ENCODE measurements around the gene HDAC4. TPM values are rescaled to one million over a fixed set of nuclear protein-coding genes. Genes with fewer than 3 reads are reported as not detected.

Gene HDAC4
- total RNA-seq, 2 experiments from 2014 or later: 32.0 to 35.6 TPM

DNA sequence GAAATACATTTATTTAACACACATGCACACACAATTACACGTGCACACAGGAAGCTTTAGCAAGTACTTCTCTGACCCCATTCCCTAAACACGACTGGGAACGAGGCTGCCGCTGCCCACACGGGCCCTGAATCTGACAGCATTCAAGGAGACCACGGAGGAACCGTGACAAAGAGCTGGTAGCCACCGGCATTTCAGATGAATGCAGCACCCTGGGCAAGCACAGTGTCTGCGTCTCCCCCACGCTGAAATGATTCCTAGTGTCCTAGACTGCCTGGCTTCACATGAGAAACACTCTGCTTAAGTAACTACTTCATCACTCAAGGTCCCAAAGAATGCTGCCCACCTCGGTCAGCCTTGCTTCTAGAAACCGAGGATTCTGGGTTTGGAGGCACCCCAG lies 95.0 kb downstream of the HDAC4 start:
- no peaks in the 10 kb centered on the region for H3K27me3 Mint-ChIP-seq (ENCODE audit: low read depth)
- no peak for DNase-seq
- intact Hi-C loops (cut with micrococcal nuclease): no loop called here
- H3K27ac Mint-ChIP-seq: no peak overlapping the region
- CTCF ChIA-PET: no interaction called here
- H3K9me3 Mint-ChIP-seq: no peaks in the 10 kb centered on the region
- H3K4me1 Mint-ChIP-seq (ENCODE audit: low read depth): peaks cover 35% of the 10 kb centered on the region
- no peak overlapping the region for H3K4me3 Mint-ChIP-seq
- no peaks in the 10 kb centered on the region for H3K36me3 Mint-ChIP-seq (ENCODE audit: low read depth)

DNA sequence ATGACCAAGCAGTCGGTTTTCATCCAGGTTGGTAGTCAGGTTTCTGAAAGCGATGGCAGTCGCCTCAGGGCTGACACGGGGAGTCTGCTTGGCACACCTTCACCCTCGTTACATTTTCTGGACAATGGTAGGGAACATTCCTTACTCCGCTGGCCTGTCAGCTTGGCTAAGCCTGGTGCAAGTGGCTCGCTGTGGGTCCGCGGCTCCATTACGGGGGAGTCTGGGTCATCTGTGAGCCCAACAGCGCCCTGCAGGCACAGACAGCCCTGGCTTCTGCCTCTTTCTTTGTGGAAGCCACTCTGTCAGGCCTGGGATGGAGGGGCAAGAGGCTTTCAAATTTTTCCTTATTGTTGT lies 95.6 kb downstream of the HDAC4 start:
- no peak for DNase-seq
- peaks cover 35% of the 10 kb centered on the region for H3K4me1 Mint-ChIP-seq (ENCODE audit: low read depth)
- H3K27me3 Mint-ChIP-seq (ENCODE audit: low read depth): no peaks in the 10 kb centered on the region
- H3K36me3 Mint-ChIP-seq (ENCODE audit: low read depth): no peaks in the 10 kb centered on the region
- no peaks in the 10 kb centered on the region for H3K9me3 Mint-ChIP-seq
- no peak overlapping the region for H3K4me3 Mint-ChIP-seq
- CTCF ChIA-PET: interaction anchor here (1.7 kb wide), 1 partner anchor 38 kb away, joined by 8 read pairs; no protein-coding TSS in a partner anchor
- intact Hi-C loops (cut with micrococcal nuclease): no loop called here
- H3K27ac Mint-ChIP-seq: no peak overlapping the region

DNA sequence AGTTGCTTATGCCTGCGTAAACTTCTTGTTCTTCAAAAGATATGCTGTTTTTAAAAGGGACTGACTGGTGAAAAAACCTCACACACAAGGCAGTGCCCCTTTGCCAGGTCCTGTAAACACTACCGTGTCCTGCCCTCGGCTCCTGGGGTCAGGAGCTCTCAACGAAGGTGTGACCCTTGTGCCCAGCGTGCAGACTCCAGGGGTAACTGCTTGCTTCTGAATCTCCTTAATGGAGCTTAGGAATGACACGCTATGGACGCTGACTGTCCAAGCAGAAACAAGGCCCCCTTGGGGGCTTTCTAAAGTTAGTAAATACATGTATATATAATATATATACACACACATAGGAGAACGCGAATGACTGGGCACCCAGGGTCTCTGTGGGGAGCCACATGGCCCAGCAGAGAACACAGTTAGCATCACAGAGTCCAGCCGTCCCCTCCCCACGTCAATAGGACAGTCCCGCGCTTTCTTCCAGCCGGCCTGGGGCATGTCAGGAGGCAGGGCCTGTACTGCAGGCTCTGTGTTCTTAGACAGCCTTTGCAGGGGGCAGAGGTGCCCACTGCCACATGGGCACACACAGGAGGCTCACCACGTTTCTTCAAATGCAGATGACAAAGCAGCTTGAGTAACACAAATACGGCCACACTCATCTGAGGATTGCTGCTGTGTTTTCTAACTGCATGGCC lies 96.1 kb downstream of the HDAC4 start:
- DNase-seq: no peak
- intact Hi-C loops (cut with micrococcal nuclease): loop anchor here (1.0 kb wide), 2 partner anchors 10 to 15 kb away; no protein-coding TSS in a partner anchor
- H3K27me3 Mint-ChIP-seq (ENCODE audit: low read depth): no peaks in the 10 kb centered on the region
- H3K36me3 Mint-ChIP-seq (ENCODE audit: low read depth): no peaks in the 10 kb centered on the region
- peaks cover 35% of the 10 kb centered on the region for H3K4me1 Mint-ChIP-seq (ENCODE audit: low read depth)
- H3K9me3 Mint-ChIP-seq: no peaks in the 10 kb centered on the region
- no peak overlapping the region for H3K27ac Mint-ChIP-seq
- no peak overlapping the region for H3K4me3 Mint-ChIP-seq
- CTCF ChIA-PET: interaction anchor here (0.7 to 2.5 kb wide), 6 partner anchors 34 to 162 kb away, joined by 3 to 8 read pairs (median 4); no protein-coding TSS in a partner anchor

DNA sequence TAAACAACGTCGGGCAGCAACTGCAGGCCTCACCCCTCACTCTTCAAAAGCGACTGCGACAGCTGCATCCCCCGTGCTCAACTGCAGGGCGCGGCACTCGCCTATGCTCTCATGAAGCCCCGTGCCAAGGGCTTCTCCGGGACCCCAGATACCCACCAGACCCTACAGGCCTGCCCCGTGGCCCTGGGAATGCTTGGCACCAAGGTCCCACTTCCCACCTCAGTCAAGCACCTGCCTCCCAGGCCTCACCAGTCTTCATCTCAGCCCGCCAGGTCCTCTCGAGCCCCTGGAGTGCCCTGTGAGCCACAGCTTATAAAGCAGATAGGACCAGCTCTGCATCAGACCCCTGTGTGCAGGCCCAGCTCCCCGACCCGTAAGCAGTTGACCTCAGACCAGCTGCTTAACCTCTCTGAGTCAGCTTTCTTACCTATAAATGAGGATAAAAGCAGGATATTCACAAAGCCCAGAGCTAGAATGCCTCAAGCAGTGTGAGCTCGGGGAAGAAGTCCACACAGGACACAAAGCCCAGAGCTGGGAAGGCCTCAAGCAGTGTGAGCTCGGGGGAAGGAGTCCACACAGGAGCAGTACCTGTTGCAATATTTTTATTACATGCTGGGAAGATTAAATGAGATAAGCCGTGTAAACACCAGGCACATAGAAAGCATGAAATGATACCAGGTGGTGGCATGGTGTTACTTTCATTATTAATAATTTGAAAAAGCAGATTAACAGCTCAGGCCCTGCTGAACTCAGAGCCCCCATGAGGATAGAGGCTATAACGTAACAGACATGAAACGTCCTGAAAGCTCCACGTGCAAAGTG lies 96.9 kb downstream of the HDAC4 start:
- intact Hi-C loops (cut with micrococcal nuclease): loop anchor here (1.0 kb wide), 2 partner anchors 10 to 15 kb away; no protein-coding TSS in a partner anchor
- Mint-ChIP-seq H3K27me3 (ENCODE audit: low read depth) (no peaks in the 10 kb centered on the region), H3K27ac (no peak overlapping the region), H3K9me3 (no peaks in the 10 kb centered on the region), H3K4me1 (ENCODE audit: low read depth) (peaks cover 40% of the 10 kb centered on the region), H3K36me3 (ENCODE audit: low read depth) (no peaks in the 10 kb centered on the region), H3K4me3 (no peak overlapping the region)
- peak; percentile 50 for DNase-seq
- CTCF ChIA-PET: interaction anchor here (0.6 to 2.5 kb wide), 8 partner anchors 34 to 161 kb away, joined by 3 to 8 read pairs (median 4); no protein-coding TSS in a partner anchor

DNA sequence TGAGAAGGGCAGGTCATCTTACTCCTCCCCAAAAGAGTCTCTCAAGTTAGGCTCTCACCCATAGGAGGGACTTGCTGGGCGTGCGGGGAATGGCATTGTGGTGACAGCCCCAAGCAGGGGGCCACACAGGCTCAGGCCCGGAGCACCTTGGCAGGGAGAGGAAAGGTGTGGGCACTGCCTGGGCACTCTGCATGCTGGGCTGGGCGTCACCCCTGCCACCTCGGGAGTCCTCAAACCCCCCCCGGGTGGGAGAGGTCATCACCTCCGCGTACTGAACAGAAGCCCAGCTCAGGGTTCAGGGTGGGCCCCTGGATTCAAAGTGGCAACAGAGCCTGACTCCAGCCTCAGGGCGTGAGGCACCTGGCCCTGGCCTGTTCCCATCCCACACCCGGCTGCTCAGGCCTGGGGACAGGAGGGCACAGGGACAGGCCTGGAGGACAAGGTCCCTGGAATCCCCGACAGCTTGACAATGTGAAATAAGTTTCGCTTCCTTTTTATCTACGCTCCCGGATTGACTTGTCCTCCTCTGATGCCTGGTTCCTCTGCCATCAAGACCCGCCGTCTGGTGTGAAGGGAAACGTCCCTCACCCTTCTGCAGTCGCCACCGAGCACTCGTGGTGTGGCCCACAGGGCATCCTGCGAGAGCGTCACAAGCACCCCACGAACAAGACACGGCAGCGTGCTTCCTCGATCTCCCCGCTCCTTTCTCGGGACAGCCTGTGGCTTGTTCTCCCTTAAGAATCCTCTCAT lies 97.8 kb downstream of the HDAC4 start:
- H3K27ac Mint-ChIP-seq: no peak overlapping the region
- H3K4me1 Mint-ChIP-seq (ENCODE audit: low read depth): peaks cover 48% of the 10 kb centered on the region
- peak; percentile 19 for DNase-seq
- H3K27me3 Mint-ChIP-seq (ENCODE audit: low read depth): no peaks in the 10 kb centered on the region
- intact Hi-C loops (cut with micrococcal nuclease): no loop called here
- H3K4me3 Mint-ChIP-seq: no peak overlapping the region
- H3K36me3 Mint-ChIP-seq (ENCODE audit: low read depth): no peaks in the 10 kb centered on the region
- H3K9me3 Mint-ChIP-seq: no peaks in the 10 kb centered on the region
- CTCF ChIA-PET: interaction anchor here (0.6 to 2.5 kb wide), 4 partner anchors 35 to 154 kb away, joined by 3 to 8 read pairs (median 6); no protein-coding TSS in a partner anchor

DNA sequence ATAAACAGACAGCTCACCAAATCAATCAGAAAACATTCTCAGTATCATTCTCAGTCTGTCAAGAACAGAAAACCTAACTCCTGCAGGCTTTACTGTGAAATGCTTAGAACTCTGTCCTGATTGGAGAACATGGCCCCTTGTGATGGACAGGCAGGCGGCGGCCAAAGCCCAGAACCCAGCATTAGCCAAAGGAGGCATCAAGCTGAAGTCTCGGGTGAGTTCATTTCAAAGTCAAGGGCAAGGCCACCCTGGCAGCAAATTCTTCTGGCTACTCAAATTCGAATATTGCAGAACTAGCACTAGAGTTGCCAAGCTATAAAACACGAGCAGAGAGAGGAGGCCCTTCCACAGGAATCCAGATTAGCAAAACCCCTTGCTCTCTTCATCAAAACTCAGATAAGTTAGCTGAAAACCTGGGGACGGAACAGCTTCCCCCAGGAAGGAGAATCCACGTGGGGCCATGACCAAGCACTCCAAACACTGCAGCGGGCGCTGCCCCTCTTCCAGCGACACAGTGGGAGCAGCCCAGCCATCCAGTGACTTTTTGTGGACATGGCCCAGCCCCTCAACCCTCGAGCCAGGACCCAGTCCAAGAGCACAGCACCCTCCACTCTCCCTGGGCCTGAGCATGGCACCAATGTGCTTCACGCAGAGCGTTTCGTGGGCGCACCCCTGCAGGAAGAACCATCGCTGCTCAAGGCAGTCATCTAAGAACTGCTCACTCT lies 98.6 kb downstream of the HDAC4 start:
- H3K36me3 Mint-ChIP-seq (ENCODE audit: low read depth): no peaks in the 10 kb centered on the region
- no peaks in the 10 kb centered on the region for H3K27me3 Mint-ChIP-seq (ENCODE audit: low read depth)
- no peak overlapping the region for H3K27ac Mint-ChIP-seq
- H3K4me1 Mint-ChIP-seq (ENCODE audit: low read depth): peaks cover 55% of the 10 kb centered on the region
- H3K4me3 Mint-ChIP-seq: no peak overlapping the region
- intact Hi-C loops (cut with micrococcal nuclease): no loop called here
- no peak for DNase-seq
- H3K9me3 Mint-ChIP-seq: no peaks in the 10 kb centered on the region
- CTCF ChIA-PET: interaction anchor here (0.7 to 2.5 kb wide), 2 partner anchors 78 to 269 kb away, joined by 7 read pairs; no protein-coding TSS in a partner anchor

DNA sequence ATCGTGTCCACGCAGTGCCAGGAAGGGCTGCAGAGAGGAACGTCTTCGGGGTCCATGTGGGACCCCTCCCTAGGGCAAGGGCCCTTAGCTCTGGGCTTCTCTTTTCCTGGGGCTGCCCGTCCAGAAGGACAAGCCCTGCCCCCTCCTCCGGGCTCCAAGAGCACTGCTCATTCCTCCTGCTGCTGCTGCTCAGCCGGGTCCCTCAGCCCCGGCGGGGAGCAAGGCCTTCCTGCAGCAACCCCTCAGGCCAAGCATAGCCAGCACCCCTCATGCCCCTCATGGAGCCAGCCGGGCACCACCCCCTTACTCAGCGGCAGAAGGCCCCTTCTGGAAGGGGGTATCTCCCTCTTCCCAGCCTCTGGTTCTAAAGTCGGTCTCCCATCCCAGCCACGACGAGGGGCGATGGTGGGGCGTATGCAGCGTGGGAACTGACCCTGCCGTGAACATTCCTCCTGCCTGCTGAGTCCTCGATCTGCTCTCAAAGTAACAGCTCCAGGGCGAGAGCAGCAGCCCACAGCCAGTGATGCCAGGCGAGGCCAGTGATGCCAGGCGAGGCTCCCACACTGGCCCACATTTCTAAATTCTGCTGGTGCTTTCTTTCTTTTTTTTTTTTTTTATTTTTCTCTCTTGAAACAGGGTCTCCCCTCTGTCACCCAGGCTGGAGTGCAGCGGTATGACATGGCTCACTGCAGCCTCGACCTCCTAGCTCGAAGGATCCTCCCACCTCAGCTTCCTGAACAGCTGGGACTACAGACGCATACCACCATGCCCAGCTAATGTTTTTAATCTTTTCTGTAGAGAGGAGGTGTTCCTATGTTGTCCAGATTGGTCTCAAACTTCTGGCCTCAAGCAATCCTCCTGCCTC lies 99.7 kb downstream of the HDAC4 start:
- no peak overlapping the region for H3K27ac Mint-ChIP-seq
- no peaks in the 10 kb centered on the region for H3K36me3 Mint-ChIP-seq (ENCODE audit: low read depth)
- H3K4me1 Mint-ChIP-seq (ENCODE audit: low read depth): peaks cover 64% of the 10 kb centered on the region
- H3K27me3 Mint-ChIP-seq (ENCODE audit: low read depth): no peaks in the 10 kb centered on the region
- CTCF ChIA-PET: interaction anchor here (0.6 to 0.7 kb wide), 2 partner anchors 46 to 165 kb away, joined by 4 to 6 read pairs; no protein-coding TSS in a partner anchor
- H3K9me3 Mint-ChIP-seq: no peaks in the 10 kb centered on the region
- no peak overlapping the region for H3K4me3 Mint-ChIP-seq
- intact Hi-C loops (cut with micrococcal nuclease): no loop called here
- DNase-seq: no peak

DNA sequence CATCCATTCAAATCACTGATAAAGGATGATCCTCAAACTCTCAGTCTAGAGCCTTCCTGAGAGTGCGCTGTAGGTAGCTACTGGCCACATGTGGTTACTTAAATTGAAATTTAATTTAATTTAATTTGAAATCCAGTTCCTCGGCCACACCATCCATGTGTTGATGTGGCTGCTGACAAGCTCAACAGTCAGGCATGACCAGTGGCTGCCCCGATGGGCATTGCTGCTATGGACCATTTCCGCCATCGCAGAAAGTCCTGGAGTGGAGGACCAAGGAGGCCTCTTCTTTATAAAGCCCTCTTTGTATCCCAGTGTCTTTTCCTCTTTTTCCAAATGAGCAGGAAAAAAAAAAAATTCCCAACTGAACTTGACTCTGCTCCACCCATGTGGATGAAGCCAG lies 100.6 kb downstream of the HDAC4 start:
- no peak for DNase-seq
- no peak overlapping the region for H3K4me3 Mint-ChIP-seq
- H3K36me3 Mint-ChIP-seq (ENCODE audit: low read depth): no peaks in the 10 kb centered on the region
- CTCF ChIA-PET: interaction anchor here (0.6 kb wide), 1 partner anchor 1828 kb away, joined by 3 read pairs; no protein-coding TSS in a partner anchor
- H3K27me3 Mint-ChIP-seq (ENCODE audit: low read depth): peaks cover 2% of the 10 kb centered on the region
- no peak overlapping the region for H3K27ac Mint-ChIP-seq
- peaks cover 71% of the 10 kb centered on the region for H3K4me1 Mint-ChIP-seq (ENCODE audit: low read depth)
- no peaks in the 10 kb centered on the region for H3K9me3 Mint-ChIP-seq
- intact Hi-C loops (cut with micrococcal nuclease): no loop called here

DNA sequence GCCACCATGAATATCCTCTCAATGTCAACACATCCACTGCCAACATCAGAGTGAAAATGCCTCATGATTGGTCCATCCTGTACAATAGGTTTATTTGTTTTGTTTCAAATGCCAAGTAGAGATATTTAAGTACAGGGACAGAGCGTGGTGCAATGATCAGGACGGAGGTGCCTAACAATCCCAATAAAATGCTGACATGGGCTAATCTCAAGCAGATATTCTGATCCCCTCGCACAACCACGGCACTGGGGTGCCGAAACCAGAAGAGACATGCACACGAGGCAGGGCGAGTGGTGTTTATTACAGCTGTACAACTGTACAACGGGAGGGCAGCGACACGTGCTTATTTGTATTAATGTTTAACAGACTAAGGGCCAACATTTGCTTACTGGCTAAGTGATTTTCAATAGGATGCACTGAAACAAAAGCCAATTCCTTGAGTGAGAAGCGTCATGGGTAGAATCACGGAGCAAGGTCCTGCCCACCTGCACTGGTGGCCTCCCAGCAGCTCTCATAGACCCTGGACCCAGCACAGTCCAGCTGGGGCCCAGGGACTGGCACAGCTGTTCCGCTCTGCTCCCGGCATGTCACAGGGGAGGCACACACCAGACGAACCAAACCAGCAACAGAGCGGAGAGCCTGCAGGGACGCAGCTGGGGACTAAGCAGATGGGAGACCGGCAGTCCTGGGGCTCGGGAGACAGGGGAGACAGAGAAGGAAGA lies 101.4 kb downstream of the HDAC4 start:
- H3K27ac Mint-ChIP-seq: no peak overlapping the region
- no peaks in the 10 kb centered on the region for H3K9me3 Mint-ChIP-seq
- no peak overlapping the region for H3K4me3 Mint-ChIP-seq
- intact Hi-C loops (cut with micrococcal nuclease): loop anchor here (2.0 to 5.0 kb wide), 2 partner anchors 15 to 42 kb away; no protein-coding TSS in a partner anchor
- no peaks in the 10 kb centered on the region for H3K36me3 Mint-ChIP-seq (ENCODE audit: low read depth)
- H3K27me3 Mint-ChIP-seq (ENCODE audit: low read depth): peaks cover 2% of the 10 kb centered on the region
- H3K4me1 Mint-ChIP-seq (ENCODE audit: low read depth): peaks cover 74% of the 10 kb centered on the region
- CTCF ChIA-PET: interaction anchor here (0.6 to 1.6 kb wide), 3 partner anchors 32 to 1828 kb away, joined by 3 to 4 read pairs (median 3); no protein-coding TSS in a partner anchor
- DNase-seq: no peak

DNA sequence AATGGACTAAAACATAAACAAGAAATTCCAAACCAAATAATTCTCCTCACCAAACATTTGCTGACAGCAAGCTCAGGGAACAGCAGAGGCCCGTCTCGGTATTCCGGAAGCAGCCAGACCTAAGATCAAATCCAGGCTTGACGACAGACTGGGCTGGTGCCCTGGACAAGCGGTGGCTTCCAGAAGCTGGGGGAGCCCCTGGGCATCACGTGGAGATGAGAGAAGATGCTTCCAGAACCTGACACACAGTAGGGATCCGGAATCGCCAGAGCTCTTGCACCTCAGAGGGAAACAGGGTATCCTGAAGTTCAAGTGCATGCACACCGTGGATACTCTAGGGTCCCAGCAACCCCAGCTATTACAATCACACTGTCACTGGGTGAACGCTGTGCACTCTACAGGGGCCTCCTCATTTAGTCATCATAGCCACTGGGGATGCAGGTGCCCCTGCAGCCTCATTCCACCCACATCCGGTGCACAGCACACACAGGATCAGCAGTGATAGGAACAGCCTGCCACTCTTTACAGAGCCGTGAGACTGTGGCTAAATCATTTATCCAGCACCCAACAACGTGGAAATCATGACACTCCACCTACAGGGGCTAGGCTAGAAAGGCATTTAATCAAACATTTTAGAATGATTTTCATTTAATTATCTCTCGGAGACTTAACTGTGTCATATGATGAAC lies 102.6 kb downstream of the HDAC4 start:
- CTCF ChIA-PET: interaction anchor here (0.7 to 1.6 kb wide), 5 partner anchors 9 to 83 kb away, joined by 3 to 4 read pairs (median 3); no protein-coding TSS in a partner anchor
- H3K4me3 Mint-ChIP-seq: peak overlapping the region; percentile 67
- peak overlapping the region; percentile 74 for H3K27ac Mint-ChIP-seq
- peaks cover 2% of the 10 kb centered on the region for H3K36me3 Mint-ChIP-seq (ENCODE audit: low read depth)
- DNase-seq: peak; percentile 91
- H3K27me3 Mint-ChIP-seq (ENCODE audit: low read depth): peaks cover 2% of the 10 kb centered on the region
- intact Hi-C loops (cut with micrococcal nuclease): loop anchor here (1.0 to 5.0 kb wide), 9 partner anchors 9 to 83 kb away; no protein-coding TSS in a partner anchor
- no peaks in the 10 kb centered on the region for H3K9me3 Mint-ChIP-seq
- H3K4me1 Mint-ChIP-seq (ENCODE audit: low read depth): peaks cover 74% of the 10 kb centered on the region
